NCI-H2196 (cell line): ENCODE data around the gene RGPD6.
"Not testable (repeated sequence)": the region's sequence is repeated elsewhere in the genome, so short reads cannot be mapped to it uniquely, and the experiment has no call there.

ENCODE experiments used
- DNase-seq: peaks from one replicate; lab custom pipeline; 2025; ENCODE audit not compliant: unreplicated experiment; lab: John Stamatoyannopoulos, UW

RGPD6 gene

DNA sequence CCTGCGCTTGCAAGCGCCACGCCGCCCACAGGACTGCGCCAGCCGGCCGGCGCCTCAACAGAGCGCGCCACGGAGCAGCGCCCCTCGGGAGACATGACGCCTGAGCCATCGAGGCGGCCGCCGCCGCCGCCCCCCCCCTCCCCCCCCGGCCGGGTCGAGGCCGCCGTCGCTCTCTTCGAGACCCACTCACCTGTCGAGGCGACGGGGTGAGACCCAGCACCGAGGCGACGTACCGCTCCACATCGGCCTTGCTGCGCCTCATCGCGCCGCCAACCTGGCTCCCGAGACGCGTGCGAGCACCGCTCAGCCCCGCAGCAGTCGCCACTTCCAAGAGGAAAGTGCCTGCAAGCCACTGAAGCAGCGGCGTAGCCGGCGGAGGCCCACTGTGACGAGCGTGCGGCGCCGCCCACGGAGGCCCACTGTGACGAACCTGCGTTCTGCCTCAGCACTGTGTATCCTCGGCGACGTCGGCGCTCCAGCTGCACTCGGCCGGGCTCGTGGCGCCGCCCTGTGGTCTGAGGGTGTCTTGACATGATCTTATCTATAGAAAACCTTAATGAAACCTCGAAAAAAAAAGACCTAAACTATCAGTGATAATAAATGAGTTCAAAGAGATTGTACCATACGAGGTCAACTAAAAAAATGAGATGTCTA lies at the start of gene RGPD6:
Gene RGPD6, minus strand, starts transcription at position 460 of the 654 bp plus-strand sequence. Its CDS starts 198 bp downstream, at position 262.
- not testable (repeated sequence) for DNase-seq

DNA sequence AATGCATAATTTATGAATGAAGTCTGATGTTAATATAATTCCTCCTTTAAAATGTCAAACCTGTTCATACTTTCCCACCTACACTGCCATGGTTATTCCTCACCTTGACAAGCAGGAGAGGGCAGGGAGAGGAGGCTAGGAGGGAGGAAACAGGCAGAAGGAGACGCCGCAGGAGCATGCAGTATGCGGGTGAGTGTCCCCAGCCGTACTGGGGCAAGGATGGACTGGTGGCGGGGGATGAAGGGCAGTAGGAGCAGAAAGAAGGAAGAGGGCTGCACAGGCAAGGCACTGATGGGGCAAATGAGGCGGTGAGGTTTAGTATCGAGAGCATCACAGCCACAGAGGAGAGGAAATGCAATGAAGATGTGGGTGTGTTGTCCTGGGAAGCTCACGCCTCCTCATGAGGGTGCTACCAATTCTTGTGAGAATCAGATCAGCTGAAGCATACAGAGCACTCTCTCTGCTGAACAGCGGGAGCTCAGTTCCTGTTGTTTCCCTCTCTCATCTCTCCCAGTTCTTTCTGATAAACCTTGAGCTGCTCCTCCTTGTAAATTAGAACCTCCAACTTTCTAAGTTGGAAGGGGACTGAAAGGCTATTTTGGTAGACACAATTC lies 42.4 kb upstream of the RGPD6 start:
- not testable (repeated sequence) for DNase-seq

DNA sequence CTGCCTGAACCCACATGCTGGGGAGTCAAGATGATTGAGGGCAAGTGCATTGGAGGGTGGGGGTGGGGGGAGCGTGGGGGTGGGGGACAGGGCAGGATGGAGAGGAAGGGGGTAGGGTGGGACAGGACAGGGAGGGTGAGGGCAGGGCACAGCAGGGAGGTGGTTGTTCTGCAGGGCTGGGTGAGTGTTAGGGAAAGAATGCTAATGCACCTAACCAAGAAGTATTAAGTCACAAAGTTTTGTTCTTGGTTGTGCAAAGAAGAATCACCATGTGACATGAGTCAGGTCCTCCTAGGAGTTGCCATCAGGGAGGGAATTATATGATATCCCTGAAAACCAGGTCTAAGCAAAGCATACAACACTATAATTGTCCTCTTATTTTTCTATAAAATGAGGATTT lies 36.9 kb upstream of the RGPD6 start:
- not testable (repeated sequence) for DNase-seq

DNA sequence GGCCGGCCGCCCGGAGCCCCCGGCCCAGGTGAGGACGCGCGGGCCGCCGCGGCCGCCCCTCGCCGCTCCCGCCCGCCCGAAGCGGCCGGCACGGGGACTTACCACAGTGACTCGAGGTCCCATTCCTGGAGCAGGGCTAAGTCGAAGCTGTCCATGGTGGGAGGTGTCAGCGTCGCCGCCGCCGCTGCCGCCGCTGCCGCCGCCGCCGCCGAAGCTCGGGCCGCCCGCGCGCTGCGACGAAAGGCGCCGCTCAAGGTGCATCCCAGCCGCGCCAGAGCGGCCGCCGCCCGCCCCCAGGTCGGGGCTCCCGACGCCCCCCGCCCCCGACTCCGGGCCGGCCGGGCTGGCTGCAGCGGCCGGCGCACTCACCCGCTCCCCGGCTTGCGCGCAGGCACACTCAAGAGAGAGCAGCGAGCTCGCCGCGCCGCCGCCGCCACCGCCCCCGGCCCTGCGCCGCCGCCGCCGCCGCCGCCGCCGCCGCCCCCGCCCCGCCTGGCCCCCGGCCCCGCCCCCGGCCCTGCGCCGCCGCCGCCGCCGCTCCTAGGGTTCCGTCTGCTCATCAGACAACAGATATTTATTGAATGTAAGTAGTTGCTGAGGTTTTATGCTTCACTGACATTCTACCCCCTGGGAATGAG lies 33.7 kb upstream of the RGPD6 start:
- DNase-seq = not testable (repeated sequence)

DNA sequence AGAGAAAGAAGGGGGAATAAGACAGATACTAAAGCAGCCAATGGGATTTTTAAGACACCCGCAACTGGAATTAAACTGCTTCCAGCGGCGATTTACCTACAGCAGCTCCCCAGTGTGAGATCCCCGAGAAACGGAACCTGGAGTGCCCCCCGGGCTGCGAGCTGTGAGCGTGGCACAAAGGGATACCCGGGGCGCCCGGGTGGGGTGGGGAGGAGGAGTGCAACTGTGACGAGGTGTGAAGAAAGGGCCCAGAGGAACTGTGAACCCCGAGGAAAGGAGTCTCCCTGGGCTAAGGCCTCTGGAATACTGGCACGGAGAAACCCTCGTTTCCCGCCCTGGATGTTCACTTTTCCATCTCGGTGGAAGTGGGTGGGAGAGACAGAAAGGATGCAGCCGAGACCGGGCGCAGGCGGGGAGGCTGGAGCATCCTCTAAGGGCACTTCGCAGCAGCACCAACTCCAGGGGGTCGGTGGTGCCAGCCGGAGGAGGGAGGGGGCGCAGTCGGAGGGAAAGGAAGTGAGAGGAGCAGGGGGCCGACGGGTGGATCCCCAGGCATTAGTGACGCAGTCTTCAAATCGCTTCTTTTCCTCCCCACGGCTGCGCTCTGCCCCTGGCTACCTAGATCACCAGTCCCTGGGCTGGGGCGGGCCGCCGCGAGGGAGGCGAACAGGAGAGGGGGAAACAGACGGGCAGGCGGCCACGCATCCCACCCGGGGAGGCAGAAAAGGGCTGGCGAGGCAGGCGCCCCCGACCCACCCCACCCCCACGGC lies 33.0 kb upstream of the RGPD6 start:
- DNase-seq = not testable (repeated sequence)

DNA sequence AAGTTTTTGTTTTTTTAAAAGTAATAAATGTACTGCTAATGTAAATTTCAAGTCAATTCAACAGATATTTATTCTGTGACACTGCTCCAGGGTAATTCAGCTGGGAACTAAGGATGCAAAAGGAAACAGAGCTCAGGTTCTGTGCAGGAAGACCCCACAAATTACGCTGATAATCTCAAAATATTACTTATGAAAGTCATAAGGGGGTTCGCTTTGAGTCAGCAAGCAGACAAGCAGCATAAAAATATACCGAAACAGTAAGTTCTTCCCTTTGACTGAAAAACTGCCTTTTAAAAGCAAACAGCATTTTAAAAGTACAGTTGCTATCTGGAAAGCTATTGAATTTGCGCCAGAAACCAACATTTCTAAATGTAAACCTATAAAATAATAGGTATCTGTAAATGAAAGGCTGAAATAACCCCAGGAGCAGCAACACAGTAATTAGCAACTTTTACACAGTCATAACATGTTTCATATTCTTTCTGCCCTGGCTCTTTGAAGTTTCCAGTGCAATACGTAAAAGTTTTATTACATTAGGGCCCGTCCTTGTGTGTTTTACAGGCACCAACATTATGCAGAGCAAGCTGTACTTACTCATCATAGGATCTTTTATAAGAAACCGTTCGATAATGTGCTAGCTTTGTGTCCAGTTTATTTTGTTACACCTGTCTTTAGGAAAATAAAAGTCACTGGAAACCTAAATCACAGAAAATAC lies 31.9 kb upstream of the RGPD6 start:
- not testable (repeated sequence) for DNase-seq

DNA sequence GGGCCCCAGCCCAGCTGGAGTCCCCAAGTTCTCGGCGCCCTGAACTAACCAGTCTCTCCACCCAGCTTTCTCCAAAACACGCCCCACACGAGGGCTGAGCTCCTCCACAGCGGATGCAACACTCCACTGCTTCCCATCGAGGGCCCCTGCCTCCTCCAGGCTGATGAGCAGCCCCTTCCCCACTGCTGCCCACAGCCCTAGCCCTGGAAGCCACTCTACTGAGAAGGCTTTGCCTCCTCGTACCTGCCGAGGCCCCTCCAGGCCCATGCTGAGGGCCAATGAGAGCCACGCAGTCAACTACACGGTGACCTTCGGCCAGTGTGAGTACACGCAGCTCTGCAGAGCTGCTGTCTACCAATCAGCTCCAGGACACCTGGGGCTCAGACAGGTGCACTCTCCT lies 28.0 kb upstream of the RGPD6 start:
- not testable (repeated sequence) for DNase-seq

DNA sequence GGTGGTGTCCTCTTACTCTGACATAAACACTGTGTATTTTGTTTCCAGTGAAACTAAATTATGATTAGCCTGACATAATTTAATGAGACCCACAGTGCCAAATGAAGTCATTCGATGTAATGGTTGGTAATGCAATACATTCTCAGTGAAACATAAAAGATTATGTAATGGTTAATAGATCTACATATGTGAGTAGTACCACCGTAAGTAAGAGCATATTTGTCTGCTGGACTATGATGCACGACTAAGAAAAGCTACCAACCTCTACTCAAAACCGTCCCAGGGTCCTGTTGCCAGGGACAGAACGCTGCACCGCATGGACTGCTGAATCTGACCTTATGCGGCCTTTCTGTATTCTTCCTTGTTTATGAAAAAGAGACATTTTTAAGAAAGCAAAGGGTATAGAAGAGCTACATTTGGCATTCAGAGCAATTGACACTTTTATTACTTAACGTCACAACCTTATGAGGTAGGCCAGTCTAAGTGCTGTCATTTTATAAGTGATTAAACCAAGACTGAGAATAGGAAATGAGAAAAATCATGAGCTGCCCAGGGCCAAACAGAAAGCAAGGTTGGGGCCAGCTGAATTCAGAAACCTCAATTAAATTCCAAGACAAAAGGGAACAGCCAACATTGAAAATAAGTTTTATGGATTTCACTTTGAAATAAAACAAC lies 27.0 kb upstream of the RGPD6 start:
- not testable (repeated sequence) for DNase-seq

DNA sequence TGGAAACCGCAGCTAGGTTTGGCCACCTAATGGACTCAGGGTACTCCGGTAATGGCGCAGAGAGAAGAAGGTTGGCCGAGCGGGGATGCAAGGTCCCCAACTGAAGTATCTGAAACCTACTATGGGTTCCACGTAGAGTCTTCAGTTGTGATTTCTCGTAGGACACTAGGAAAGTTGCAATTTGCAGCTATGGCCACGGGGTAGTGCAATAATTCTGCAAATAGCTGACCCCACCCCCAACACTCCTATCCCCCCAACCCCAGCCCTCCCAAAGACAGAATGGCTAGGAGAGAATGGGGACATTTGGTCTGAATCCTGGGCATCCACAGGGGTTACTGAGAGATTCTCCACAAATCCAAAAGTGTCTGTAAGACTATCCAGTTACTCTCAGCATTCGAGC lies 25.1 kb upstream of the RGPD6 start:
- DNase-seq = not testable (repeated sequence)

DNA sequence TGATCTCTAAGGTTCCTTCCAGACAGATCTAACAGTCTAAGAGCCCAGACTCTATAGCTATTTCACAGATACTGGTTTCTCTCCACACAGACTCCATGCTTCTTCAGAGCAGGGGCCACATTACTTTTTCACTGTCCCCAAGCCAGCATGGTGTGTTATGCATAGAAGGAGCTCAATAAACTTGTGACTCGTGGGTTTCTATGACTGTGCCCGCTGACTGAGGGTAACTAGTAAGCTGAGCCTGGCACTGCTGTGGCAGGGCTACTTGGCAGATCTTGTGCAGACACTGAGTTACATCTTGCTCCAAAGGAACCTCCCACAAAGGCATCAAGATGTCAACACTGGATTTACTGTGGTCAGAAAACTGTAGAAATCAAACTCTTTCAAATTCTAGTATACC lies 15.0 kb upstream of the RGPD6 start:
- DNase-seq = not testable (repeated sequence)

DNA sequence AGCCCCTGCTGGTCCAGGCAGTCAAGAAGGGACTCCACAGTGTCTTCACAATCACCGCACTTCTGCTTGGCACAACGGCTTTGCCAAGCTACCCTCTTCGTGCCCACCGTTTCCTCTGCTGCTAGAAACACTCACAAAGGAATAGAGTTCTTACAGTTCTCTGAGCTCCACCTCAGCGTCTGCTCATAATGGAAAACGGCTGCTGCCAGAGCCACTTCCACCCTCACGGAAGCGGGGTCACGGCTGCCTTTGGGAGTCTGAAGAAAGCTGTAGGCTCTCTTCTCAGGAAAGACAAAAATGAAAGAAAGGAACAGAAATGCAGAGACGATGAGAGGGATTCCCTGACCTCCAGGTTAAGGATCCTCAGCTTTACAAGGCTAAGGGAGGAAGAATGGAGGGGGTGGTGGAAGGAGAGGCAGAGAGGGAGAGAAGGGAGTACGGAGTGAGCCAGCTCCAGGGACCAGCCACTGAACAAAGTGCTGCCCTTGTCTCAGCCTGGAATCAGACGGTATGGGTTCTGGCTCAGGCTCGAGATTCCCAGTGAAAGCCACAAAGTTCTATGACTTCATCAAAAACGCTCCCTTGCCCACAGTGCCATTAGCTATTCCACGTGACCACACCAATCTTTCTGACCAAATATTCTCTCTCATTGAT lies 12.8 kb upstream of the RGPD6 start:
- DNase-seq = not testable (repeated sequence)

DNA sequence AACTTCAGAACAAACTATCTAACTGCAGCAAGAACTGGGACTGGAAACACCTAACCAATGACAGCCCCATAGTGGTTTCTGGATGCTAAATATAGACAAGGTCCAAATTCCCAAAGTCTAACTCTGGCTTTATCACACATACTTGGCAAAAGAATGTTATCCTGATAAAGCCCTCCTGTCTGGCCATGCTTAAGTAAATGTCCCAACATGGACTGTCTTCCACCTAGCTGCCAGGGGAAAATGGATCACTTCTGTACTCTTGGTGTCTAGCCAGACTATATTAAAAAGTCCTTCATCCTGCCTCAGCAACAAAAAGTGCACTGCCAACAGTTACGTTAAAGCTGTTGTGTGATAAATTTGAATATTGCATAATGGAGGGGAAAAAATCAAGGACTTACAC lies 11.5 kb upstream of the RGPD6 start:
- not testable (repeated sequence) for DNase-seq

DNA sequence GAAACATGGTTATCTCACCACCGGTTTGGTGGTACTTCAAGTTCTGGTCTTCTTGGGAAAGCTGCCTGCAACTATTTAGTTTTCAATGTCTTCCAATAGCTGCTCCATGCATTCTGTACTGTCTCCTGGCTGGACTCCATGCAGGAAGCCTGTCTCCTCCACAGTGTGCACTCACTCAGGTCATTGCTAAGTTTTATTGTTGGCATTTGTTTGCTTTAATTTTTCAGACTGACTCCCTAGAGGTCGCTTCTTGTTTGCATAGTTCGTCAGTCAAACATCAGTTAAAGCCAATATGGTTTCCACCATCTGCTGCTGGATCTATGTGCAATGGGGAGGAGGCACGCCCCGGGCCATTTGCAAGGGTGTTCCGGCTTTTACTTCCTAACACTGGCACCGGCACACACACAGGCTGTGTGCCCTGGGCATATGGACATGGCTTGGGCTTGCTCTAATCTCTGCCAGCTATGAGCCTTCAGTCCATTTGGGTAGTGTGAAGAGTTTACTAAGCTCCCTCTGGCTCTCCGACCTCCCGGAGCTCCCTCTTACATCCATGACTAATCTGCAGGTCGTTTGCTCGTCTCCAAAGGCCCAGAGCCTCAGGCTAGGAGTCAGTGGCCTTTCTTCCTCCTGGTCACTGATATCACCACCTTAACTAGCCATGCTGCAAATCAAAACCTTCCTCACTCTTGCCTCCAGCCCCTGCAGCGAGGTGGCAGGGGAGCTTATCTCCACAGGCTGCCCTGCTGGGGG lies 2.4 kb upstream of the RGPD6 start:
- not testable (repeated sequence) for DNase-seq

DNA sequence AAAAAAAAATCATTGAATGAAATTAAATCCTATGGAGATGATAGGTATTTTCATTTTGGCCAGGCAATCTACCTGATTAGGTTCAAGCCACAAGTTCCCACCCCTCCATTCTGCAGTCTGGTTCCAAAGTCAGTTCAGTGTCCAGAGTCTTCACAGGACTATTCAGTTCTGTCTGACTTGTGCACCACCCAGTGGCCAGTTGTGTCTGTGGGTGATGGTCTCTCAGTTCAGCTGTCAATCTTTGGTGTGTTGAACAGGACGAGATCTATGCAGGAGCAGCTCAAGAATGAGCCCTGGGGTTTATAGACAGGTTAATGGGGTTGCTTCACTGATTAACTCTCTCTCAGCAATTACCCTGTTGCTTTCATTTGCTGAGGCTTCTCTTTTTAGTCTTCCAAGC lies 1.4 kb upstream of the RGPD6 start:
- DNase-seq = not testable (repeated sequence)

DNA sequence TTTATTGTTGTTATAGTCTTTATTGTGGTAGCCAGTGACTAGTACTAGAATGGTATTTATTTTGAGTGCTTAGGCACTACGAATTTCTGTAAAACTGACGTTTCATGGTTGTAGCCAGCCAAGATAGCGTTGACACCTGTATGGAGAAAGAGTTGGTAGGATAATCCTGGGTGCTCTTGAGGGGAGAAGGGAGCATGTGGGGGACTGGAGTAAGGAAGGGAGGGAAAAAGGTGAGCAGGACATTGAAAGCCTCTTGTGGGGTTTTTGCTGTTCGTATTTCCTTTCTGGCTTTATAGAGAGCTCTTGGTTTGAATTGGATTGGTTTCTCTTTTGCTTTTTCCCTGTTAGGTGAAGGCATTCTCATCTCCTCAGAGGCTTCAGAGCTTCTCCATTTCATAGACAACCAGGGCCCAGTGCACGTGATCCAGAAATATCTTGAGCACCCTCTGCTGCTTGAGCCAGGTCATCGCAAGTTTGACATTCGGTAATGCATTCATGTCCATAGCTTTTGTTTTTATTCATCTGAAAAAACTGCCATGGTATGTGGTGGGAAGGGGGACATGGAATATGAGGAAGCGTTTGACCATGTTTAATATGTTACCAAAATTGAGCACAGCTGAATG lies 77.2 kb downstream of the RGPD6 start:
- not testable (repeated sequence) for DNase-seq

DNA sequence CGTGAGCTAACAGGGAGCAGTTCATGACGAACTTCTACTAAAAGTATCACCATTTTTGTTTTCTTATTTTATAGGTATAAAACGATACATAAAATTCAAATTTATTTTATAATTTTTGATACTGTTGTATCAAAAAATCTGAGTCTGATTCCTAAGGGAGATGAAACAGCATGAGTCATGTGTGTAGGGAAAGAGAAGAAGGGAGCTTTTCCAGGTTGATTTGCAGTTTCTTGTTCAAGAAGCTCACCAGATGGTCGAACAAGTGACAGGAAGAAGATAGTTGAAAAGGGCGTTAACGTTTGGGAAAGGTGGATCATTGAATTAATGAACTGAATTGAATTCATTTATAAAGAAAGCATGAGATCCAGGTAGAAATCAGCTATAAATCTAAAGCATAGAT lies 81.0 kb downstream of the RGPD6 start:
- DNase-seq = not testable (repeated sequence)

DNA sequence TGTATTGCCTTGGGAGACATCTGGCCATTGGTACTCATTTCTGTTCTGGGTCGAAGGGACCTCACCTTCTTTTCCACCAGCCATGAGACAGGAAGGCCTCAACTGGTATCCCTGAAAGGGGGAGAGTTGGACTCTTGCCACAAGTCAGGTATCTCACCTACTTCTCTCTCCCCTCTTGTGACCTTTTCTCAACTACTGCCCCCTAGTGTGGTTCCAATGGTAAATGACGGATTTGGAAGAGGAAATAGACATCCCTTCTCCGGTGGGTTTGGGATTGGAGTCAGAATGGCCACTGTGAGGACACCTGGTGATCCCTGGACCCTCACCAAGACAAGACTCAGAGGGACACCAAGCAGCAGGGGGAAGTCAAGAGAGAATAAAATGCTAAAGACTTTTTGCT lies 82.5 kb downstream of the RGPD6 start:
- not testable (repeated sequence) for DNase-seq

DNA sequence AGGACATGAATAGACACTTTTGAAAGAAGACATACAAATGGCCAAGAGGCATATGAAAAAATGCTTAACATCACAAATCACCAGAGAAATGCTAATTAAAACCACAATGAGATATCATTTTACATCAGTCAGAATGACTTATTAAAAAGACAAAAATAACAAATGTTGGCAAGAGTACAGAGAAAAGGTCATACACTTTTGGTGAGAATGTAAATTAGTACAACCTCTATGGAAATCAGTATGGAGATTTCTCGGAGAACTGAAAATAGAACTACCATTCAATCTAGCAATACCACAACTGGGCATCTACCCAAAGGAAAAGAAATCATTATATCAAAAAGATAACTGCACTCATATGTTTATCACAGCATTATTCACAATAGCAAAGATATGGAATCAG lies 88.0 kb downstream of the RGPD6 start:
- not testable (repeated sequence) for DNase-seq

DNA sequence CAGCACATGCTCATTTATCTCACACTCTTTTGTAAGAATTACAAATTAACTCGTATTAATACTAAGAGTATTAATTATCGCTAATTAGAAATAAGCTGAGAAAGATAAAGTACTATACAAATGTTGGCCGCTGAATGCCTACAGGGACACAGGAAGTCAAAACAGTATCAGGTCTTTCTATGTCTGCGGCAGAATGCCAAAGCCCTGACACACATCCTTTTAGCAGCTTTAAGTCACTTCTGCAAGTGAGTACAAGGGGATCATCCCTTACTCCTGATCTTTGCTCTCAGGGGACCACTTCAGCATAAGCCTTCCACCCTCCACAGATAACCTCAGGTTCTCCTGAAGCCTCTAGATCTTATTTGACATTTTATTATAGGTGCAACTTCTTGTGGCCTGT lies 94.3 kb downstream of the RGPD6 start:
- not testable (repeated sequence) for DNase-seq
